GM18520 (cell line): ENCODE data around the gene DOK4.
A peak's percentile ranks its signal among the peaks of the same experiment; 100 is the strongest.

Experiments used
- ATAC-seq: cut with Tn5 transposase; IDR thresholded peaks from one replicate; pipeline ENCODE4 v1.9.1; 2021; ENCODE audit not compliant: unreplicated experiment

Gene DOK4

GRCh38 chr16:57478396-57479204 lies 7.7 kb downstream of the DOK4 start:
- no peak for ATAC-seq

GRCh38 chr16:57477531-57478202 lies 8.6 kb downstream of the DOK4 start:
- no peak for ATAC-seq

- no peak for ATAC-seq
Measured at GRCh38 chr16:57476546-57477410, 9.5 kb downstream of the DOK4 start.

- peak; percentile 69 for ATAC-seq
Measured at GRCh38 chr16:57475711-57476339, 10.5 kb downstream of the DOK4 start.

- ATAC-seq: no peak
Measured at GRCh38 chr16:57474671-57475661, 11.3 kb downstream of the DOK4 start.

GRCh38 chr16:57473906-57474305 lies 12.4 kb downstream of the DOK4 start:
- ATAC-seq: no peak

- ATAC-seq: no peak
Measured at GRCh38 chr16:57473176-57473840, 13.0 kb downstream of the DOK4 start.

GRCh38 chr16:57472665-57473060 lies 13.6 kb downstream of the DOK4 start:
- ATAC-seq: no peak

GRCh38 chr16:57471852-57472664 lies 14.2 kb downstream of the DOK4 start:
- ATAC-seq: no peak

GRCh38 chr16:57471209-57471608 lies 15.1 kb downstream of the DOK4 start:
- ATAC-seq: no peak

GRCh38 chr16:57470711-57471110 lies 15.6 kb downstream of the DOK4 start:
- no peak for ATAC-seq

GRCh38 chr16:57469917-57470470 lies 16.3 kb downstream of the DOK4 start:
- ATAC-seq: no peak

GRCh38 chr16:57469046-57469445 lies 17.2 kb downstream of the DOK4 start:
- ATAC-seq: no peak

GRCh38 chr16:57468346-57468745 lies 17.9 kb downstream of the DOK4 start:
- no peak for ATAC-seq

- ATAC-seq: no peak
Measured at GRCh38 chr16:57464523-57464922, 21.8 kb downstream of the DOK4 start.

GRCh38 chr16:57462978-57463362 lies 23.3 kb downstream of the DOK4 start:
- ATAC-seq: no peak

- peak; percentile 75 for ATAC-seq
Measured at GRCh38 chr16:57462209-57462977, 23.9 kb downstream of the DOK4 start, which contains the start of gene POLR2C. Gene POLR2C, plus strand, starts transcription at chr16:57462679. Its CDS starts 46 bp downstream, at chr16:57462725.
